Mucosa of descending colon (tissue), 3 donors: ENCODE results near the gene CCDC3. TPM values are rescaled to one million over a fixed set of nuclear protein-coding genes. Genes with fewer than 3 reads are reported as not detected.

Experiments
- ATAC-seq: fragments of 200-7000 bp; cut with Tn5 transposase; one replicate; pipeline ENCODE4 v1.9.1; 2020; ENCODE audit warnings: mild to moderate bottlenecking, moderate library complexity
- DNase-seq, 3 donors: peaks; one replicate each; pipeline ENCODE4 v3.0.0-alpha.2; 2020
- H3K36me3 ChIP-seq: fragments of 200-600 bp; one replicate; pipeline ENCODE4 v1.8.0; 2021; ENCODE audit warnings: low read depth, mild to moderate bottlenecking
- H3K4me1 ChIP-seq: fragments of 200-600 bp; one replicate; pipeline ENCODE4 v1.8.0; 2021; ENCODE audit warnings: low read depth, mild to moderate bottlenecking
- H3K4me3 ChIP-seq: fragments of 200-600 bp; one replicate; pipeline ENCODE4 v1.8.0; 2021; ENCODE audit warnings: mild to moderate bottlenecking
- H3K9me3 ChIP-seq: fragments of 200-600 bp; one replicate; pipeline ENCODE4 v1.8.0; 2021; ENCODE audit warnings: mild to moderate bottlenecking
- CTCF ChIP-seq: fragments of 200-600 bp; IDR thresholded peaks from one replicate; pipeline ENCODE4 v1.8.0; 2022; ENCODE audit warnings: antibody characterized with exemption, mild to moderate bottlenecking
- intact Hi-C, 2 donors: fragments of 100-400 bp; cut with DNase I in 1 of 2; cut with micrococcal nuclease in 1 of 2; formaldehyde crosslinking; loops; one replicate each; pipeline versions ENCODE4 v1.11.0 to v1.11.1; 2022; cut with DNase I, micrococcal nuclease
- total RNA-seq, 3 donors: library from RNA; stranded (reverse); fragmentation: NEBNext Ultra II Directional in 2 of 3; extraction: Animal tissue kit (Norgen Biotek cat#: 25700) in 2 of 3; gene quantifications; one replicate each; pipeline versions ENCODE4 v1.2.1 to v1.2.4, GENCODE V29; 2021 to 2023
- donor health status: DM: no; HTN: no; CAD: no; lungs with moderate emphysema.
- donor health status: DM: no; HTN: no; CAD: no.
- donor health status: DM: no; HTN: yes; CAD: no.

Gene CCDC3
- total RNA-seq, 3 donors from 2014 or later = 0.84 to 3.3 (median 2.3) TPM

GRCh38 chr10:13026873-13027272 is 25.4 kb upstream of the CCDC3 start:
- no peaks in the 10 kb centered on the region for H3K4me1 ChIP-seq
- DNase-seq (no peak), ATAC-seq (no peak)
- intact Hi-C loops = no loop called here
- H3K36me3 ChIP-seq = no peaks in the 10 kb centered on the region
- H3K9me3 ChIP-seq = peaks cover 17% of the 10 kb centered on the region
- no peak for TF ChIP-seq CTCF
- no peak overlapping the region for H3K4me3 ChIP-seq

GRCh38 chr10:13023754-13024153 is 22.2 kb upstream of the CCDC3 start:
- ATAC-seq (no peak), DNase-seq (no peak)
- Histone ChIP-seq H3K4me1 (no peaks in the 10 kb centered on the region), H3K9me3 (peaks cover 17% of the 10 kb centered on the region), H3K4me3 (no peak overlapping the region), H3K36me3 (no peaks in the 10 kb centered on the region)
- intact Hi-C loops = no loop called here
- TF ChIP-seq CTCF = no peak

GRCh38 chr10:13019280-13019679 is 17.8 kb upstream of the CCDC3 start:
- no peaks in the 10 kb centered on the region for H3K36me3 ChIP-seq
- TF ChIP-seq CTCF = no peak
- H3K4me3 ChIP-seq = no peak overlapping the region
- ATAC-seq = no peak
- intact Hi-C loops = no loop called here
- no peaks in the 10 kb centered on the region for H3K4me1 ChIP-seq
- no peak for DNase-seq
- peaks cover 13% of the 10 kb centered on the region for H3K9me3 ChIP-seq

- H3K9me3 ChIP-seq = peaks cover 2% of the 10 kb centered on the region
- no peak for TF ChIP-seq CTCF
- no peaks in the 10 kb centered on the region for H3K4me1 ChIP-seq
- no peaks in the 10 kb centered on the region for H3K36me3 ChIP-seq
- no peak overlapping the region for H3K4me3 ChIP-seq
- ATAC-seq = no peak
- intact Hi-C loops = no loop called here
- DNase-seq = no peak
Observed at GRCh38 chr10:13018171-13018570, 16.7 kb upstream of the CCDC3 start.

GRCh38 chr10:13016886-13017285 is 15.4 kb upstream of the CCDC3 start:
- Histone ChIP-seq H3K4me3 (no peak overlapping the region), H3K4me1 (no peaks in the 10 kb centered on the region), H3K9me3 (no peaks in the 10 kb centered on the region), H3K36me3 (no peaks in the 10 kb centered on the region)
- no peak for DNase-seq
- intact Hi-C loops = no loop called here
- no peak for ATAC-seq
- TF ChIP-seq CTCF = no peak

- Histone ChIP-seq H3K9me3 (no peaks in the 10 kb centered on the region), H3K4me3 (no peak overlapping the region), H3K4me1 (no peaks in the 10 kb centered on the region), H3K36me3 (no peaks in the 10 kb centered on the region)
- no peak for TF ChIP-seq CTCF
- ATAC-seq (no peak), DNase-seq (no peak)
- intact Hi-C loops = no loop called here
Observed at GRCh38 chr10:13016426-13016825, 14.9 kb upstream of the CCDC3 start.
